ENCODE data around the gene FTO. TPM values are rescaled to one million over a fixed set of nuclear protein-coding genes. Genes with fewer than 3 reads are reported as not detected.

FTO gene
- total and polyA plus RNA-seq, 4 experiments from 2014 or later, result 61.5 to 126 (median 69.7) TPM

DNA sequence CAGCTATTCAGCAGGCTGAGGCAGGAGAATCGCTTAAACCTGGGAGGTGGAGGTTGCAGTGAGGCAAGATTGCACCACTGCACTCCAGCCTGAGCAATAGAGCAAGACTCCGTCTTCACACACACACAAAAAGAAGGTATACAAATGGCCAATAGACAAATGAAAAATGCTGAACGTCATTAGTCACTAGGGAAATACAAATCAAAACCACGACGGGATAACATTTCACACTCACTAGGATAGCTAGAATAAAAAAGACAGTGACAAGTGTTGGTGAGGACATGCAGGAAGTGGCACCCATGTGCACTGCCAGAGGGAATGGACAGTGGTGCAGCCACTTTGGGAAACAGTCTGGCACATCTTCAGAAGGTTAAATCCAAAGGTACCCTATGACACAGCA, 172.9 kb downstream of the FTO start:
- Histone ChIP-seq H3K36me3 (ENCODE audit: insufficient read depth, low read length) (no peaks in the 10 kb centered on the region), H3K27ac (ENCODE audit: low read depth, low read length) (no peak overlapping the region), H3K4me1 (ENCODE audit: insufficient read depth, low read length) (no peaks in the 10 kb centered on the region), H3K27me3 (ENCODE audit: insufficient read depth, low read length) (no peaks in the 10 kb centered on the region), H3K4me3 (ENCODE audit: low read length in 2 of 2) (no peak overlapping the region), H3K9me3 (ENCODE audit: control insufficient read depth in 1 of 2, low read length in 2 of 2) (no peaks in the 10 kb centered on the region)
- ChIA-PET CTCF (ENCODE audit: partially characterized antibody) (no interaction called here), POLR2A (ENCODE audit: partially characterized antibody) (no interaction called here)
- no peak for DNase-seq
- intact Hi-C loops (cut with micrococcal nuclease), result no loop called here
- H3K4me3 Mint-ChIP-seq, result no peak overlapping the region
- peaks cover 49 to 52% of the 10 kb centered on the region in 2 donors for H3K36me3 Mint-ChIP-seq
- no peak overlapping the region for H3K27ac Mint-ChIP-seq
- no peaks in the 10 kb centered on the region for H3K27me3 Mint-ChIP-seq
- peaks cover 0 to 12% (median 8%) of the 10 kb centered on the region in 4 donors for H3K4me1 Mint-ChIP-seq
- peaks cover 0 to 3% (median 0%) of the 10 kb centered on the region in 8 donors for H3K9me3 Mint-ChIP-seq

- H3K27me3 ChIP-seq (ENCODE audit: insufficient read depth, low read length), result no peaks in the 10 kb centered on the region
- H3K4me1 ChIP-seq (ENCODE audit: insufficient read depth, low read length), result no peaks in the 10 kb centered on the region
- Mint-ChIP-seq H3K4me3 (no peak overlapping the region), H3K9me3 (no peaks in the 10 kb centered on the region), H3K4me1 (peaks cover 0 to 8% (median 0%) of the 10 kb centered on the region in 4 donors), H3K27ac (no peak overlapping the region), H3K36me3 (peaks cover 48 to 52% of the 10 kb centered on the region in 2 donors), H3K27me3 (no peaks in the 10 kb centered on the region)
- H3K4me3 ChIP-seq (ENCODE audit: low read length in 2 of 2), result no peak overlapping the region
- H3K9me3 ChIP-seq (ENCODE audit: control insufficient read depth in 1 of 2, low read length in 2 of 2), result no peaks in the 10 kb centered on the region
- intact Hi-C loops (cut with micrococcal nuclease), result no loop called here
- H3K36me3 ChIP-seq (ENCODE audit: insufficient read depth, low read length), result no peaks in the 10 kb centered on the region
- no peak overlapping the region for H3K27ac ChIP-seq (ENCODE audit: low read depth, low read length)
- ChIA-PET CTCF (ENCODE audit: partially characterized antibody) (interaction anchor here (1.0 kb wide), 1 partner anchor 13 kb away, joined by 3 read pairs; no protein-coding TSS in a partner anchor), POLR2A (ENCODE audit: partially characterized antibody) (no interaction called here)
- no peak for DNase-seq
Observed at GRCh38 chr16:53878216-53878615, 174.3 kb downstream of the FTO start.

DNA sequence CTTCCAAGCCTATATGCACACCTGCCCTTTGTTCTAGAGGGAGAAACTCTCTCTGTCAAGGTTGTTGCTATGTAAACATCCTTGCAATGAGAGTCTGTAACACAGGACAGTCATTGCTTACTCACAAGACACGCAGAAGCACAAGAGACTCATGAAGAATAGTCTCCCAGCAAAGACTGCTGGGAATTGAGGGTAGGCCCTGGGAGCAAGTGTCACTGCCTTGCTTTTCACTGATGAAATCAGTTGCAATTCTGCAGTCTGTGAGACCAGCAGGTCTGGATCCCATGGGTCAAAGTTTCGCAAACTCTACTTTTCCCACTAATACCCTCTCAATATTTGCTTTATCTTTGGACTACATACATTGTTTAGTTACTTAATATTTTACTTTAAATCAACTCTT, 177.4 kb downstream of the FTO start:
- DNase-seq, result no peak
- intact Hi-C loops (cut with micrococcal nuclease), result no loop called here
- H3K4me1 ChIP-seq (ENCODE audit: insufficient read depth, low read length), result no peaks in the 10 kb centered on the region
- no peak overlapping the region for H3K4me3 Mint-ChIP-seq
- H3K27ac Mint-ChIP-seq, result no peak overlapping the region
- H3K4me1 Mint-ChIP-seq, result peaks cover 0 to 1% (median 0%) of the 10 kb centered on the region in 4 donors
- H3K9me3 ChIP-seq (ENCODE audit: control insufficient read depth in 1 of 2, low read length in 2 of 2), result no peaks in the 10 kb centered on the region
- H3K4me3 ChIP-seq (ENCODE audit: low read length in 2 of 2), result no peak overlapping the region
- H3K9me3 Mint-ChIP-seq, result no peaks in the 10 kb centered on the region
- peaks cover 56% of the 10 kb centered on the region in 2 donors for H3K36me3 Mint-ChIP-seq
- H3K27me3 Mint-ChIP-seq, result no peaks in the 10 kb centered on the region
- no peaks in the 10 kb centered on the region for H3K36me3 ChIP-seq (ENCODE audit: insufficient read depth, low read length)
- POLR2A ChIA-PET (ENCODE audit: partially characterized antibody), result no interaction called here
- H3K27ac ChIP-seq (ENCODE audit: low read depth, low read length), result no peak overlapping the region
- no peaks in the 10 kb centered on the region for H3K27me3 ChIP-seq (ENCODE audit: insufficient read depth, low read length)
- CTCF ChIA-PET (ENCODE audit: partially characterized antibody), result interaction anchor here (1.1 to 1.2 kb wide), 2 partner anchors 10 to 11 kb away, joined by 3 to 4 read pairs; no protein-coding TSS in a partner anchor

DNA sequence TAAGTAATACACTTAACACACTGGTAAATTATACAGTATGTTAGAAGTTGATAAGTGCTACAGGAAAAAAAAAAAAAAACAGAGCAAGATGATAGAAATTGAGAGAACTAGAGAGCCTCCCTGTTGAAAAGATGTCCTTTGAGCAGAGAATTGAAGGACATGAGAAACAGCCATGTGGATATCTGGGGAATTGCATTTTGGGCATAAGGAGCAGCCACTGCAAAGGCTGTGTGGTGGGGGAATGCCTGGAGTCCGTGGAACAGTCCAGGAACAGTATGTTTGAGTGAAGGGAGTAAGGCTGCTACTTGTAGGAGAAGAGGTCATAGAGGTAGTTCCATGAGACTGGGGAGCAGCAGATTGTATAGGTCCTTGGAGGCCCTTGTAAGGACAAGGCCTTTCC, 178.4 kb downstream of the FTO start:
- no peak overlapping the region for H3K4me3 ChIP-seq (ENCODE audit: low read length in 2 of 2)
- peaks cover 0 to 2% (median 0%) of the 10 kb centered on the region in 8 donors for H3K9me3 Mint-ChIP-seq
- H3K4me1 ChIP-seq (ENCODE audit: insufficient read depth, low read length), result no peaks in the 10 kb centered on the region
- ChIA-PET CTCF (ENCODE audit: partially characterized antibody) (no interaction called here), POLR2A (ENCODE audit: partially characterized antibody) (no interaction called here)
- H3K4me1 Mint-ChIP-seq, result peaks cover 0 to 1% (median 0%) of the 10 kb centered on the region in 4 donors
- H3K36me3 Mint-ChIP-seq, result peaks cover 60 to 65% of the 10 kb centered on the region in 2 donors
- no peak overlapping the region for H3K4me3 Mint-ChIP-seq
- intact Hi-C loops (cut with micrococcal nuclease), result no loop called here
- H3K9me3 ChIP-seq (ENCODE audit: control insufficient read depth in 1 of 2, low read length in 2 of 2), result no peaks in the 10 kb centered on the region
- peak overlapping the region in 2 of 7 donors; percentile 56 to 63 for H3K27ac Mint-ChIP-seq
- H3K27me3 ChIP-seq (ENCODE audit: insufficient read depth, low read length), result no peaks in the 10 kb centered on the region
- no peak overlapping the region for H3K27ac ChIP-seq (ENCODE audit: low read depth, low read length)
- no peak for DNase-seq
- H3K27me3 Mint-ChIP-seq, result no peaks in the 10 kb centered on the region
- no peaks in the 10 kb centered on the region for H3K36me3 ChIP-seq (ENCODE audit: insufficient read depth, low read length)

- CTCF ChIA-PET (ENCODE audit: partially characterized antibody), result no interaction called here
- Histone ChIP-seq H3K27me3 (ENCODE audit: insufficient read depth, low read length) (no peaks in the 10 kb centered on the region), H3K27ac (ENCODE audit: low read depth, low read length) (no peak overlapping the region), H3K9me3 (ENCODE audit: control insufficient read depth in 1 of 2, low read length in 2 of 2) (no peaks in the 10 kb centered on the region), H3K4me3 (ENCODE audit: low read length in 2 of 2) (no peak overlapping the region), H3K4me1 (ENCODE audit: insufficient read depth, low read length) (no peaks in the 10 kb centered on the region), H3K36me3 (ENCODE audit: insufficient read depth, low read length) (no peaks in the 10 kb centered on the region)
- Mint-ChIP-seq H3K27ac (no peak overlapping the region), H3K27me3 (no peaks in the 10 kb centered on the region), H3K4me1 (peaks cover 0 to 1% (median 0%) of the 10 kb centered on the region in 4 donors), H3K36me3 (peaks cover 71 to 72% of the 10 kb centered on the region in 2 donors), H3K9me3 (peaks cover 0 to 2% (median 0%) of the 10 kb centered on the region in 8 donors), H3K4me3 (no peak overlapping the region)
- POLR2A ChIA-PET (ENCODE audit: partially characterized antibody), result no interaction called here
- intact Hi-C loops (cut with micrococcal nuclease), result no loop called here
- no peak for DNase-seq
Observed at GRCh38 chr16:53884748-53885147, 180.8 kb downstream of the FTO start.

DNA sequence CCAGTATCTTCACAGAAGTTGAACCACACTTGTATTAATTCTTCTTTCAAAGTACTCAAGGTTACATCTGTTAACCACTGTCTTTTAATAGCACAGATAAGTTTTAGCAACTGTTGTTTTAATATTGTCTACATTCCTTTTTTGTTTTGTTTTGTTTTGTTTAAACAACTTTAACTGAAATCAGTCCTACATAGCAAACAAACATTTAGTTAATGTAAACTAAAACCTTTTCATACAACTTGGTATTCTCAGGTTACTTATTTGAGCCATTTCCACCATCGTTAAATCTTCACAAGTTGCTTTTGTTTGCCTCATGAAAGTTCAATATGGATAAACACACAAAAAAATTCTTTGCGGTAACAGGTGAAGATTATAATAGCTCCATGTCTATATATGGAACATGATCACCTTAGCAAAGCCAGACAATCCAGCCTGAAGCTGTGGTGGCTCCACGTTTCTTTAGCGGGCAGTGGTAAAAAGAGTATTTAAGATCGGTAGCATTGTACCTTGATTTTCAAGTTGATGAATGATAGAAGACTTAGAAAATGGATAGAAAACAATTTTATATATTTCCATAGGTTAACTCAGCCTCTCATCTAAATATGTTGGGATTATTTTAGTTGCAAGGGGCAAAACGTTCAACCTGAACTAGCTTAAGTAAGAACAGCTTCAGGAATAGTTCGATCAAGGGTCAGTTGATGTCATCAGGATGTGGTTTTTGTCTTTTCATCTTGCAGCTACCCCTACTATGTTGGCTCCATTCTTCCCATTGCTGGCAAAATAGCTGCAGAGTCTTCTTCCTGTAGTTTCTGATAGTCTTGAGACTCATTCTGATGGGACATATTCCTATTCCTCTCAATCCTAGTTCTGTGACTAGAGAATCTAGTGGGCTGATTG, 182.8 kb downstream of the FTO start:
- no peaks in the 10 kb centered on the region for H3K27me3 Mint-ChIP-seq
- peaks cover 0 to 2% (median 0%) of the 10 kb centered on the region in 8 donors for H3K9me3 Mint-ChIP-seq
- POLR2A ChIA-PET (ENCODE audit: partially characterized antibody), result no interaction called here
- Histone ChIP-seq H3K9me3 (ENCODE audit: control insufficient read depth in 1 of 2, low read length in 2 of 2) (no peaks in the 10 kb centered on the region), H3K27ac (ENCODE audit: low read depth, low read length) (no peak overlapping the region), H3K36me3 (ENCODE audit: insufficient read depth, low read length) (no peaks in the 10 kb centered on the region), H3K27me3 (ENCODE audit: insufficient read depth, low read length) (no peaks in the 10 kb centered on the region), H3K4me3 (ENCODE audit: low read length in 2 of 2) (no peak overlapping the region), H3K4me1 (ENCODE audit: insufficient read depth, low read length) (no peaks in the 10 kb centered on the region)
- H3K27ac Mint-ChIP-seq, result peak overlapping the region in 2 of 7 donors; percentile 11 to 27
- no peak for DNase-seq
- CTCF ChIA-PET (ENCODE audit: partially characterized antibody), result no interaction called here
- H3K4me3 Mint-ChIP-seq, result no peak overlapping the region
- peaks cover 61 to 64% of the 10 kb centered on the region in 2 donors for H3K36me3 Mint-ChIP-seq
- peaks cover under 1 to 2% (median 1%) of the 10 kb centered on the region in 4 donors for H3K4me1 Mint-ChIP-seq
- intact Hi-C loops (cut with micrococcal nuclease), result no loop called here

- Mint-ChIP-seq H3K27me3 (no peaks in the 10 kb centered on the region), H3K4me3 (no peak overlapping the region), H3K36me3 (peaks cover 49 to 55% of the 10 kb centered on the region in 2 donors), H3K9me3 (peaks cover 0 to 2% (median 0%) of the 10 kb centered on the region in 8 donors), H3K4me1 (peaks cover 4 to 11% (median 5%) of the 10 kb centered on the region in 4 donors), H3K27ac (no peak overlapping the region)
- Histone ChIP-seq H3K36me3 (ENCODE audit: insufficient read depth, low read length) (no peaks in the 10 kb centered on the region), H3K4me3 (ENCODE audit: low read length in 2 of 2) (no peak overlapping the region), H3K9me3 (ENCODE audit: control insufficient read depth in 1 of 2, low read length in 2 of 2) (no peaks in the 10 kb centered on the region), H3K27me3 (ENCODE audit: insufficient read depth, low read length) (no peaks in the 10 kb centered on the region), H3K27ac (ENCODE audit: low read depth, low read length) (no peak overlapping the region), H3K4me1 (ENCODE audit: insufficient read depth, low read length) (no peaks in the 10 kb centered on the region)
- no peak for DNase-seq
- ChIA-PET CTCF (ENCODE audit: partially characterized antibody) (no interaction called here), POLR2A (ENCODE audit: partially characterized antibody) (no interaction called here)
- intact Hi-C loops (cut with micrococcal nuclease), result no loop called here
Observed at GRCh38 chr16:53888222-53888621, 184.3 kb downstream of the FTO start.

Data from CD4-positive, alpha-beta memory T cell (primary cell).